HepG2 (cell line): ENCODE data around the gene METTL23. TPM values are rescaled to one million over a fixed set of nuclear protein-coding genes. Genes with fewer than 3 reads are reported as not detected.

Experiments
- AGO1 ChIP-seq: fragments of 200-400 bp; formaldehyde crosslinking; IDR thresholded peaks from 2 replicates; pipeline ENCODE4 v1.6.1; 2017; ENCODE audit warnings: mild to moderate bottlenecking, low read depth, low read length, moderate library complexity; ENCODE audit not compliant: poor library complexity, severe bottlenecking
- ATF2 ChIP-seq: sonication (generic); formaldehyde crosslinking; IDR thresholded peaks from 2 replicates; pipeline ENCODE4 v1.4.0; 2020; ENCODE audit warnings: missing genetic modification reagents
- FOXJ3 ChIP-seq: sonication (generic); formaldehyde crosslinking; IDR thresholded peaks from 2 replicates; pipeline ENCODE4 v1.4.0; 2020; ENCODE audit warnings: missing genetic modification reagents, mild to moderate bottlenecking, borderline replicate concordance
- NAIF1 ChIP-seq: sonication (generic); formaldehyde crosslinking; IDR thresholded peaks from 2 replicates; pipeline ENCODE4 v1.5.0; 2020; ENCODE audit warnings: mild to moderate bottlenecking, missing genetic modification reagents, borderline replicate concordance
- STAG1 ChIP-seq: sonication (generic); formaldehyde crosslinking; IDR thresholded peaks from 2 replicates; pipeline ENCODE4 v1.4.0; 2020; ENCODE audit warnings: missing genetic modification reagents
- TCF12 ChIP-seq, 2 experiments: fragments of 450-650 bp in 1 of 2; sonication (generic) in 1 of 2; formaldehyde crosslinking in 1 of 2; IDR thresholded peaks; 2 replicates each; pipeline versions ENCODE4 v1.6.1 to v1.8.0; 2017 to 2022; ENCODE audit warnings: antibody characterized with exemption in 1 of 2, mild to moderate bottlenecking in 1 of 2, missing genetic modification reagents in 1 of 2, moderate library complexity in 1 of 2
- YY1 ChIP-seq: IDR thresholded peaks from 2 replicates; pipeline ENCODE4 v1.6.1; 2011; ENCODE audit warnings: low read length, low read depth, moderate library complexity, mild to moderate bottlenecking; ENCODE audit not compliant: insufficient read depth, insufficient replicate concordance
- ZBTB2 ChIP-seq: sonication (generic); formaldehyde crosslinking; IDR thresholded peaks from 2 replicates; pipeline ENCODE4 v1.8.0; 2022; ENCODE audit warnings: low read depth, missing genetic modification reagents
- ZHX2 ChIP-seq, 2 experiments: sonication (generic) in 1 of 2; formaldehyde crosslinking in 1 of 2; IDR thresholded peaks; 2 replicates each; pipeline versions ENCODE4 v1.6.1 to v1.9.0; 2014 to 2022; ENCODE audit warnings: antibody characterized with exemption in 1 of 2, borderline replicate concordance in 1 of 2, inconsistent platforms in 1 of 2, low read depth in 1 of 2, missing genetic modification reagents in 1 of 2
- ZNF160 ChIP-seq: sonication (generic); formaldehyde crosslinking; IDR thresholded peaks from 2 replicates; pipeline ENCODE4 v1.8.0; 2022; ENCODE audit warnings: mild to moderate bottlenecking, inconsistent platforms, missing genetic modification reagents
- ZNF382 ChIP-seq: sonication (generic); formaldehyde crosslinking; IDR thresholded peaks from 2 replicates; pipeline ENCODE4 v1.5.0; 2020; ENCODE audit warnings: missing genetic modification reagents, mild to moderate bottlenecking, borderline replicate concordance
- ZNF431 ChIP-seq: sonication (generic); formaldehyde crosslinking; IDR thresholded peaks from 2 replicates; pipeline ENCODE4 v1.9.0; 2022; ENCODE audit warnings: missing genetic modification reagents, low read depth, mild to moderate bottlenecking, borderline replicate concordance
- ZNF597 ChIP-seq: sonication (generic); formaldehyde crosslinking; IDR thresholded peaks from 2 replicates; pipeline ENCODE4 v1.5.0; 2020; ENCODE audit warnings: missing genetic modification reagents
- ZNF784 ChIP-seq: sonication (generic); formaldehyde crosslinking; IDR thresholded peaks from 2 replicates; pipeline ENCODE4 v1.5.1; 2020; ENCODE audit warnings: missing genetic modification reagents, mild to moderate bottlenecking, borderline replicate concordance
- polyA plus RNA-seq, 8 experiments: library from polyadenylated mRNA; depleted of rRNA in 3 of 8; stranded (reverse) in 7 of 8; unstranded in 1 of 8; fragments of >200 nt; fragmentation: Illumina TruSeq in 4 of 8; extraction: Trizol in 4 of 8; gene quantifications; 2 replicates each; pipeline versions ENCODE4 v1.2.1 to v1.2.3, GENCODE V29; 2011 to 2016; ENCODE audit warnings: low read depth in 4 of 8, missing spikeins in 1 of 8, mixed read lengths in 1 of 8; ENCODE audit not compliant: insufficient read depth in 1 of 8
- total RNA-seq, 5 experiments: library from RNA; depleted of rRNA; stranded (reverse); fragments of >200 nt; fragmentation: Illumina TruSeq; extraction: Trizol; gene quantifications; 2 replicates each; pipeline ENCODE4 v1.2.3, GENCODE V29; 2016; ENCODE audit warnings: low read depth in 1 of 5

Gene METTL23
- total and polyA plus RNA-seq, 2 of the 13 experiments (the other 11 are each of a cell fraction or from before 2014, with no cell fraction given), result 39.9 to 104 TPM

- TF ChIP-seq ZNF431 (CRISPR knock-in tag) (peak; percentile 96), NAIF1 (CRISPR knock-in tag) (peak; percentile 4; the same call in 1 of the 2 replicates), AGO1 (peak; percentile 93), ZNF160 (CRISPR knock-in tag) (peak; percentile 94), ZHX2 (IDR thresholded peaks at IDR 0.05; ENCODE audit: low read depth) (peak; percentile 84), ZHX2 (CRISPR knock-in tag; IDR thresholded peaks at IDR 0.05; ENCODE audit: borderline replicate concordance) (peak; percentile 87; the same call in 1 of the 2 replicates), ZNF784 (CRISPR knock-in tag) (0 out of 2 replicates have a peak, but pooled peaks have one; percentile 38), TCF12 (IDR thresholded peaks at IDR 0.05) (no peak), TCF12 (CRISPR knock-in tag; IDR thresholded peaks at IDR 0.05) (peak; percentile 85), ZBTB2 (CRISPR knock-in tag) (no peak; the same call in none of the 2 replicates), ATF2 (CRISPR knock-in tag) (peak; percentile 91), ZNF382 (CRISPR knock-in tag) (no peak), FOXJ3 (CRISPR knock-in tag) (peak; percentile 67; the same call in 1 of the 2 replicates), YY1 (peak; percentile 99), STAG1 (peak; percentile 27; the same call in 1 of the 2 replicates), ZNF597 (CRISPR knock-in tag) (peak; percentile 90; the same call in 1 of the 2 replicates)
Observed at GRCh38 chr17:76737082-76737675, 10.5 kb downstream of the METTL23 start, which contains the start of gene SRSF2 (continued).
